IPS-11a (cell line): ENCODE results near the gene SFMBT1.
"Not testable (repeated sequence)": the region's sequence is repeated elsewhere in the genome, so short reads cannot be mapped to it uniquely, and the experiment has no call there.

Source experiments
- H3K4me3 ChIP-seq: one replicate; pipeline ENCODE4 v1.5.1; 2013; ENCODE audit warnings: low read depth, low read length, control low read depth

SFMBT1 gene

DNA sequence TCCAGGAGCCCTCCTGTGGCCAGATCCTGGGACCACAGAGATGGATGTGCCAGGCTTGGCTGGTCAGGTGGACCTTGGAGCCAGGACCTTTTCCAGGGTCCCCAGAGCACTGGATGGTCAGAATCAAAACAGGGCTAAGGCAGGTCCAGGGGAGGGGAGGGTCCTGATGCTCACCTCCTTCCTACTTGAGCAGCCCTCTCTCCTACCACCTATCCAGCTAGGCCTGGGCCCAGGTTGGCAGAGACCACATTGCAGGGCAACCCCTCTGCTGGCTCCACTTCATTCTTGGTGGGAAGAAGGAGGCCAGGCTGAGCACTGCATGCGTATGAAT lies 28.5 kb upstream of the SFMBT1 start:
- no peak overlapping the region for H3K4me3 ChIP-seq

DNA sequence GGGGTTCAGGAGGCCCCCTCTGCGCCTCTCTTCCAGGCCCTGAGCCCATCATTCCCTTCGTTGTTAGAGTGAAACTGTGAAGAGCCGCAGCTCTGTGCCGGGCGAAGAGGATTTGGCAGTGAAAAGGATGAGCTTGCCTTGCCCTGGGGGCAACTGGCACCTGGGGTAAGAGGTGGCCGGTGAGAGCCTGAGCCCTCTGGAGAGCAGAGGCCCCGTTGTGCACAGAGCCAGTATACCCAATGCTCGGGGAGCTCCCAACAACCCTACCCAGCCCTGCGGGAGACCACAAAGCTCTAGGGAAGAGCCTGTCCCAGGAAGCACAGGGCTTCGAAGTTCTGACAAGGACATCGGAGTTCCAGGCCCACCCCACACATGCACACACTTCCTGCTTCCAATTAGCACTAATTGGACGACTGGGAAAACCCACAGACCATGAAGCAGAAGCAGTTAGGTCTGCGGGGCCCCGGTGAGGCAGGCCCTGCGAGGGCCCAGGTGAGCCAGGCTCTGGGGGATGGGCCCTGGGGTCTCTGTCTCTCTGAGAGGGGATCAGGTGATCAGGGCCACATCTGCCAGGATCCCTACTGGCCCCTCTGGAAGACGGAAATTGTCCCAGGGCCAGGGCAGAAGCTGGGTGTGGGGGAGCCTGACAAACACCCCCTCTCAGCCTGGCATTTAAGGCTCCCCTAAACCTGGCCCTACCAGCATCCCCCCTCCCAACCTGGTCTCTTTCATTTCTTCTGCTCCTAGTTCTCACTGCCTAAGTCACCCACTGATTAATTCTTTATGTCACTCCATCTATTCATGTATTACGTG lies 27.9 kb upstream of the SFMBT1 start:
- no peak overlapping the region for H3K4me3 ChIP-seq

DNA sequence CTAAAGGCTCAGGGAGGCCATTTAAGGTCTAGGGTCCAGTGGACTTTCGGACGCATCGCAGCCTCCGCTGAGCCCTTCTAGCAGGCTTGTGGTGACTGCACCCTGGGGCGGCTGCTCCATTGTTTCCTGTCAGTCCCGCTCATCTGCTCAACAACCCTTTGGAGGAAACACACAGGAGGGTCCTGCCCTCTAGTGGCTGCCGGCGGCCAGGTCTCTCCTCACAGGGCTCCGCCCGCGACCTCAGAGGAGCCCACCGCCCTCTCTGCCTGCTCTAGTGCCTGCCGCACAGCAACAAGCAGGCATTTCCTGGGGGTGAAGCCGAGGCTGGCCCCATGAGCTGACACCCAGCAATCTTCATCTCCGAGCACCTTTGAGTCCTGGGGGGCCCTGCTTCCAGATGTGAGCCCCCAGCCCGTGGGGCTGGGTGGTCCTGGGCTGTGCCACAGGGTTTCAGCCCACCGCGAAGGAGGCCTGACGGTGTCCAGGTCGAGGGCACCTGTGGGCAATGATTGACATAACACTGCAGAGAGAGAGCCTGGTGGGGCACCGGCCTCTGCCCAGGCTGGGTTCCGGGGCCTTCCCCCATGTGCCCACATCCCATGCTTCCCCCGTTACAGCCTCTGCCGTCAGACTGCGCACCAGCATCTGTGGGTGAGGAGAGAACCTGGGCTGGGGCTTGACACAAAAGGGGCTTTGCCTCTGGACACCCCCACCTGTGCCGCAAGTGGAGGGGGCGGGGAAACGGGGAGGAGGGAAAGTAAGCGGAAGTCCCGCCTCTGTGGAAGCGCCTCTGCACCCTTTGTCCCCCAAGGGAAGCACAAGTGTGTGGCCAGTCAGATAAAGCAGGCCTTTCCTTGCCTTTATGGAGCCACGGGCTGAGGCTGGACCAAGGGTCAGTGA lies 27.0 kb upstream of the SFMBT1 start:
- H3K4me3 ChIP-seq: peak overlapping the region; percentile 35

DNA sequence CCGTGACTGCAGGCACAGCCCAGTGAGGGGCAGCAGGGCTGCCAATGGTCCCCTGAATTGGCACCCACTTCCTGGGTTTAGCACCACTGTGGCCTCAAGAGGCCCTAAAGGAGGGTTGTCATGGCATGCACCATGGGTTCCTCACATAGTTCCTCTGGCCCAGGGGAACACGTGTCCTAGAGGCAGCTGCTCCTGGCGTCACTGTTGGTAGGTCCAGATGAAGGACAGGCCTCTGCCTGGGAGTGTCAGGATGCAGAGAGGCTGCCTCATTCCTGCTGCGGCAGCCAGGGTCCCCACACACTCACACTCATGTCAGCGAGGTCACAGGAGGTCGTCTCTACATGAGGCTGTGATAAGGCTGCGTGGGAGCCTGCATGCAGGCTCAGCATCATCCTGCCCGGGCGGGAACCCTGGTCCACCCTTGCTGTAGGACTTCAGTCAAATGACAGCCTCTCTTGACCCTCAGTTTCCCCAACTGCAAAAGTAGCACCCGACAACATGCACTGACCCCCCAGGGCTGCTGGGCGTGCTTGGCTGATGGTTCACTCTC lies 26.1 kb upstream of the SFMBT1 start:
- no peak overlapping the region for H3K4me3 ChIP-seq

DNA sequence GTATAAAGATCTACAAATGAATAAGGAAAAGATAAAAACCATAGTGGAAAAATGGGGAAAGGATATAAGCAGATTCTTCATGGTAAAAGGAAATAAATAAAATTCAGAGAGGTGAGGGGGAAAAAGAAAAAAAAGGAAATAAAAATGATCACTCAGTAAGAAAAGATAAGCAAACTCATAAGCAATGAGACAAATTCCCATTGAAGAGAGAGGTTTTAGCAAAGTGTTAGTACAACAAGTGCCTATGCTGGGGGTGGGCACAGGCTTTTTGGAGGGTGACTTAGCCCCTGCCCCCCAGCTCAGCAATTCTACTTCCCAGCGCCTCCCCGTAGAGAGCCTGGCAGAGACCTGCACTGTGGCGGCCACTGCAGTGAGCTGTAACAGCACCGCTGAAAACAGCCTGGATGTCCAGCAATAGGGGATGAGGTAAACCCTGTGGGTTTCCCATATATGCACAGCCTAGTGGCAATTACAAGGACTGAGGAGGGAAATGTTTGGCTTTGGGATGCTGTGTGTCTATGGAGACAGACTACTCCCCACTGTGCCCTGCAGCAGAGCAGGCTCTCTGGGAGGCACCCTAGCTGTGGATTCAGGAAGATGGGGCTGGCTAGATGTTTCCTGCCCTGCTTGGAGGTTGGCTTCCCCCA lies 23.7 kb upstream of the SFMBT1 start:
- no peak overlapping the region for H3K4me3 ChIP-seq

DNA sequence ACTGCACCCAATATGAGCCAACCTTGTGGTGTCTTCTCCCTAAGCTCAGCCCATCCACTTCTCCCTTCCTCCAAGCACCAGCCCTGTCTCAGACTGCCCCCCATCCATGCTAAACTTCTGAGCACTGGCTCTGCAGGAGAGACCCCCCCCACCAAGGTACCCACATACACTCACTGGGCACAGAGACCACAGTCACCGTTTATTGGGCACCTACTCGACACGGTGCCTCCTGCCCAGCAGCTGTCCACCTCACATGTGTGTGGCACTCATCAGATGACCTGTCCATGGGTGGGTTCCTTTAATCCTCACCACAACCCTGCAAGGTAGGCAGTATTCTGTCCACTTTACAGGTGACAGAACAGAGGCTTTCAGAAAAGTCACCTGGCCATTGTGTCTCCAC lies 22.3 kb upstream of the SFMBT1 start:
- H3K4me3 ChIP-seq: no peak overlapping the region

DNA sequence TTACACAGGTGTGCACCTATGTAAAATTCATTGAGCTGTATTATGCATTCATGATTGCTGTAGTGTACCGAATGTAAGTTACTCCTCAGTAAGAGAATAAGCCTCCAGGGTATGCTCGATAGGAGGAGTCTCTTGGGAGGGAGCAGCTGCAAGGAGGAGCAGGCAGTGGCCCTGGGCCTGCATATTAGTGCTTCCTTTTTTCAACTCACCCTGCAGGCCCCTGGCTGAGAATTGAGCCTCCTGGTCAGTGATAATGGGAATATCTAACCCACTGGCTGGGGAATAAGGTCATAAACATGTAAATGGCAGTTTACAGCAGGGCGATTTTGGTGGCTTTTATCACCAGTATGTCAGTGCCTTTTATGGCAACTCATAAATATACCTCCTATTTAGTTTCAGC lies 21.7 kb upstream of the SFMBT1 start:
- H3K4me3 ChIP-seq: no peak overlapping the region

DNA sequence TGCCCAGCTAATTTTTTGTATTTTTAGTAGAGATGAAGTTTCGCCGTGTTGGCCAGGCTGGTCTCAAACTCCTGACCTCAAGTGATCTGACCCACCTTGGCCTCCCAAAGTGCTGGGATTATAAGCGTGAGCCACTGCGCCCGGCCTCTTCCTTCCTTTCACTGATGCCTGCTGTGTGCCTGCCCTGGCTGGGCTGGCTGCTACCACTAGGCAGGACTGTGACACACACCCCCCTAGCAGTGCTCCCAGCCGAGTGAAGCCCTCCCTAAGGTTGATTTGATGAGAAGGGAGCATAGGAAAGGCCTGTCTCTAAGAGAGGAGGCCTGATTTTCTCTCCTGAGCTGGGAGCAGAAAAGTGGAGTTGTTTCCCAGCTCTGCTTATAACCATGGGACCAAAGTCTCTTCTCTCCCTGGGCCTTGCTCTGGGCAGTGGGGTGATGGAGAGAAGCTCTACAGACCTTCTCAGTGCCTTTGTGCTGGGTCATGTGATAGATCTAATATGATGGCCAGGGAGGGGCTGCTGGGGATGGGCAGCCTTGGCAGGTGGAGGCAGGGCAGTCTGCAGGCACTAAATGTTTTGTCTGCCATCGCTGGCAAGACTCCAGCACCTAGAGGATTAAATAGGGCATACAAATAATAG lies 20.1 kb upstream of the SFMBT1 start:
- no peak overlapping the region for H3K4me3 ChIP-seq

DNA sequence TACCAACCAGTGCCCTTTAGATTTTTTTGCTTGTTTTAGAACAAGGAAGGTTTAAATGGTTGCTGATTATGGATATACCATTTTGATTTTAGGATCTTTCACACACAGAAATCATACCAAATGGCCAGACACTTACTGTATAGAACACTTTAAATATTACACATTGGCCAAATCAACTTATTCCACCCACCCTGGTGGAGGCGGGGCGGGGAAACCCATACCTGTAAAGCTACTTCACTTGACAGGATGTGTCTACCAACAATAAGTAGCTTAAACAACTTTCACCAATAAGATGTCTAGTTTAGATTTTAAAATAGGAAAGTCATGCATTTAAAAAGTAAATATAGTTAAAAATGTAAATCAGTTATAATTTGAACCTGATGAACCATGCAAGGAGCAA lies 17.0 kb upstream of the SFMBT1 start:
- no peak overlapping the region for H3K4me3 ChIP-seq

DNA sequence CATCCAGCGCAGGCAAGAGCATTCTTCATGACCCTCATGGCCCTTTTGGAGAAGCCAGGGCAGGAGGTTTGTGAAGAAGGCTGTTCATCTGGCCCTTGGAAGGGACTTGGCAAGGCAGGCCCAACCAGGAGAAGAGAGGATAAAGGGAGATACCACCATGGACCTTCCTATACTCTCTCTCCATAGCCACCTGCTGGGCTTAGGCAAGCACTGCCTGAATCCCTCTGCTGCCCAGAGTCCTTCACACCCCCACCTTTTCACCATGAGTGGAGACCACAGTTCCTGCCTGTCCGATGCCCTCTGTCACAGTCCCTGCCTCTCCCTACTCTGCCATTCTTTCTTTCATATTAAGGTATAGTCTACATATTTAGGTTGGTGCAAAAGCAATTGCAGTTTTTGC lies 10.6 kb upstream of the SFMBT1 start:
- no peak overlapping the region for H3K4me3 ChIP-seq

DNA sequence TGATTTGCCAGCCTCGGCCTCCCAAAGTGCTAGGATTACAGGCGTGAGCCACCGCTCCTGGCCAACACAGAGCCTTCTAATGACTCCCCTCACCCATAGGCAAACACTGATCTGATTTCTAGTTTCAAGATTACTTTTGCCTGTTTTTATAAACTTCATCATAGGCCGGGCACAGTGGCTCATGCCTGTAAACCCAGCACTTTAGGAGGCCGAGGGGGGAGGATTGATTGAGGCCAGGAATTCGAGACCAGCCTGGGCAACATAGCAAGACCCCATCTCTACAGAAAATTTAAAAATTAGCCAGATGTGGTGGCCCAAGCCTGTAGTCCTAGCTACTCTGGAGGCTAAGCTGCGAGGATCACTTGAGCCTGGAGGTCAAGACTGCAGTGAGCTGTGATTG lies 8.4 kb upstream of the SFMBT1 start:
- H3K4me3 ChIP-seq: not testable (repeated sequence)

DNA sequence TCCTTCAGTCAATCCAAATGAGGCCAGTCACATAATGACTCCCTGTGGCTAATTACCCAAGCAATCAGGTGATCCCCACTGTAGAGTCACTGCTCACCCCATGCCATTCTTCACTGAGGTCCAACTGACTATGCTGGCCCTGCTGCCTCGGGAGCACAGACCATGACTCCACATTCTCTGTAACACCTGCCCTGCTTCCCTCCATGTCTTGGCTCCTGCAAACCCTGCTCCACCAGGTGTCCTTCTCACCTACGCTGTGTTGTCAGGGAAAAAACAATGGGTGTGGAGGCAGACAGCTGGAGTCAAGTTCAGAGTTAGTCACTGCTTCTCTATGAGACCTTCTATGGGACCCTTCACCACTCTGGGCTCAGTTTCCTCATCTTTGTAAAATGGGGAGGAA lies 6.1 kb upstream of the SFMBT1 start:
- no peak overlapping the region for H3K4me3 ChIP-seq

DNA sequence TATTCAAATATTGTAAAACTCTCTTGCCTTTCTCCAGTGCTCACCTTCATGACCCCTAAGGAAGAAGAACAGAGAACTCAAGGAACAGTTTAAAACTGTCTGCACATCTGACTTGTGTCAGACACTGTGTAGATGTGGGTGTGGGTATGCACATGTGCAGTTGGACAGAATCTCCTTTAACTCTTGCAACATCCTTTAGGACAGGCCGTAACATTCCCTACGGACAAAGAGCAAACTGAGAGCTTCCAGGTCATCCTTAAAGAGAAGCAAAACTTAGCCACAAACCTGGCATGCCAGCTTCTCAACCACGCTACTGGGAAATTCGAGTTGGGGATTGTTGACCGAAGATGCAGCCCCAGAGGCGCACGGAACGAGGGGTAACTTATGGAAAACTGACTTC lies 4.1 kb upstream of the SFMBT1 start:
- H3K4me3 ChIP-seq: no peak overlapping the region

DNA sequence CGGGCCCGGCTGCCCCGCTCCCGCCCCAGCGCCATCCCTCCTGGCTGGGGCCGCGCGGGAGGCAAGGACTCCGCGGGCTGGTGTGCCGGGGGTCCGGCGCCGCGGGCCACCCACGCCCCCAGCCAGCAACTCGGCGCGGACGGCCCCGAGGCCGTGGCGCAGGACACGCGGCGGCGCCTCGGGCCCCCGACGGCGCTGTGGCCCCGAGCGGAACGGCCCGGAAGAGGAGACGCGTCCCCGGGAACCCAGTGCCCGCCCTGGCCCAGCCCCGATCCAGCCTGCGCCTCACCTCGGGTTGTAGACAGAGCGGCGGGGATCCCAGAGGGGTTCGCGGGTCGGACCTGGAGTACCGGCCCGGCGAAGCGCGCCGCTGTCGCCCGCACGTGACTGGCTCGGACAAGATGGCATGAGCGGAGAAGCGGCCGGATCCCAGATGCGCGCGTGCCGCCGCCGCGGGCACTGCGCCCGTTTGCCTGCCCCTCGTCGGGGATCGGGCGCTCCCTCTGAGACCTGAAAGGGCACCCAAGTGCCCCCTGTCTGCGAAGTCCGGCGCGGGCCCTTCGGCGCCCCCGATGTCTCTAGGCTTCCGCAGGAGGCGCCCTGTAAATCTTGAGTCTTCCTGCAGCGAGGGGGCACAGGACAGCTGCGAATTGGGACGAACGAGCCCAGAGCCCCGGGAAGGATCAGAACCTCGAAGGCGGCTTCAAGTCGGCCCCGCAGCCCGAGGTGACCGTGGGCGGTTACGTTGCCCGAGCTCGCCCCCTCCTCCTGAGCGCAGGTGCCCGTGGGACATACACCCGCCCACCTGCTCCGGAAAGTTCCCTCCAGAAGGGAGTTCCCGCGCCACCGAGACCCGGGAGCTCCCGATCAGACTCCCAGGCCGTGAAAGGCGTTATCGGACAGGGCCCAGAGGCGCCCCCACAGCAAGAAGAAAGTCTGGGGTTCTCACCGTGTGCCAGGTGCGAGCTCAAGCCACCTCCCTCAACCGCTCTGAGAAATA lies 598 bp upstream of the SFMBT1 start:
- H3K4me3 ChIP-seq: peak overlapping the region; percentile 53

DNA sequence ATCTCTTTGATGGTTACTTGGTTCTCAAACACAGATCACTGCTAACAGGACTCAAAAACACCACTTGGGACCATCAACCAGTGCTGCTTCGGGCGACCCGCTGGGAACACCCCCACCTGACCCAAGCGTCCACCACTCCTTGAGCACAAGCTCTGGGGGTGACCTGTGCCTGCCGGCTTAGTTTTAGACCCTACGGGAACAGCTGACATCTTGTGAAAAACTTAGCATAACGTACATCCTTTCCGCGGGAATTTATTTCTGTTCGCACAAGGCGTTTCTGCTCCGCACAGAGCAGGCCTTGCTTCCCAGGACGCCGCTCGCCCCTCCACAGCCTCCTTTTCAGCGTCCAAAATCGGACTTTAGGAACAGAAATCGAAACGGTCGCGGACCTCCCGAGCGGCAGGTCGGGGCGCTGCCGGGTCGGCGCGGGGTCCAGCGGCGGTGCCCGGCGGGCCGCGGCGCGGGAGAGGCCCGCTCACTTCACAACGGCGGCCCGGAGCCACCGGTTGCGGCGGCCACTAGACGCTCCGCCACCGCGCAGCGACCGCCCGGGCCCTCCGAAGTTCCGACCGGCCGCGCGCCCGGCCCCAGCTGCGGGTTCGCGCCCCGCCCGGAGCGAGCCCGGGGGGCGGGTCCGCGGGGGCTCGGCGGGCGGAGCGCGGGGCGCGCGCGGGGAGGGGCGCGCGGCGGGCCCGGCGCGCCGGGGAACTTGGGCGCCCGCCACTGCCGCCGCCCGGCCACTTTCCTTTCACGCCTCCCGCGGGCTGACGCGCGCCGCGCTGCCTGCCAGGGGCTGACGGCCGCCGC lies 959 bp downstream of the SFMBT1 start:
- H3K4me3 ChIP-seq: peak overlapping the region; percentile 70

DNA sequence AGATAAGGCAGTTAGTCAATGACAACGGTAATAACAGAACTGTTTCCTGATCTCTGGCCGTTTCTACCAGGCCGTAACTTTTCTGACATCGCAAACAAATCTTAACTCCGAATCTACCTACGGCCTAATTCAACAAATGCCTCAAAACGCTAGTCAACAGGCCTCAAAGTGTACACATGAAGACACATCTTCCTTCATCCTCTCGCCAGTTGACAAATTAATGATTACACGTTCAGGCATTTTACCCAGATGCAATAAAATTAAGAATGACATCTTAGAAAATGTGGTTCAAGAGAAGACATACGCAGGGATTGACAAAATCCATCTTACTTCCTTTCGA lies 1.5 kb downstream of the SFMBT1 start:
- peak overlapping the region; percentile 70 for H3K4me3 ChIP-seq

DNA sequence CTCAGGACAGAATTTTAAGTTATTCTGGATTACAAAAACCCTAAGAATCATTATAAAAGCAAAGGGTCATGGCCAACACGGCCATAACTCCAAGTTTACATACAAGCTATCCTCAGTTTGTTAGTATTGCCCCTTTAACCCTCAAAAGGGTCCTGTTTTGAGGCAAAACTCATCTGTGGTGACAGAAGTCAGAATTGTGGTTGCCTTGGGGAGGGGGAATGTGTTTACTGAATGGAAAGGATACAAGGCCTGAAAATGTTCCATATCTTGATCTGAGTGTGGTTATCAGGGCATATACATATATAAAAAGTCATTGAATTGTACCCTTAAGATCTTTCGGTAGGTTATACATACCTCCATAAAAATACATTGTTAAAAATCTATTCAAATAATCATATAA lies 2.1 kb downstream of the SFMBT1 start:
- H3K4me3 ChIP-seq: no peak overlapping the region

DNA sequence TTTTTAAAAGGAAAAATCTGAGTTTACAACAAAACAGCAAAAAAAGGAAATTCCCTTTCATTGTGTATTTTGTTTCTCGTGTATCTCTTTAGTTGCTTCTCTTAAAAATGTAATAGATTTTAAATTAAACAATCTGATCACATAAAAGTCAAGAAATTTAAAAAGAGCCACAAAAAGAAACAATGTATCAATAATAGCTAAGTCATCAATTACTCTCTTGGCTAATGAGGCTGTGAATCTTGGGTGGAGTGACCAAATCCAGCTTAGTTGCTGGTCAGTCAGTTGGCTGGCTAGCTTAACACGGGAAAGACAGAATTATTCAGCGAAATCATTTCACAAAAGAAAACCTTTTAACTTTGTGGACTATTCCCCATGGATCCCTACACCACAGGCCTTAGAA lies 3.2 kb downstream of the SFMBT1 start:
- H3K4me3 ChIP-seq: no peak overlapping the region

DNA sequence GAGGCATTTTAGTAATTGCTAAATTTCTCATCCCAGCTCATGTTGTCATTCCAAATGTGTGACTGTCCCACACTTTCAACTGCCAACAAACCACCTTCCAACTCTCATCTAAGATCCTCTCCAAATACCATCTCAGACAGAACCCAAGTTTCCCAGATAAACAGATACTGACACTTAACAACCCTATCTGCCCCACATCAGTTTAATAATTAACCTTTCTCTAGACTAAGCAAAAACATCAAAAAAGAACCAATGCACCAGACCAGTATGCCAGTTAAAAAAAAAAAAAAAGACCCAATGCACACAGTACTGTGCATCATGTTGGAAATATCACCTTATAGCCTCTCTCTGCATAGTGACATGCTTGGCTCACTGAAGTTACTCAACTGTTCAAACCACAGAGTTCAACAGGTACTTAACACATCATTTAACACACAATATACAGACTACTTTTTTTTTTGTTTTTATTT lies 5.5 kb downstream of the SFMBT1 start:
- no peak overlapping the region for H3K4me3 ChIP-seq
